HG03378 (cell line): ENCODE measurements around the gene MRGPRX4.
"Not testable (repeated sequence)": the region's sequence is repeated elsewhere in the genome, so short reads cannot be mapped to it uniquely, and the experiment has no call there.

ENCODE experiments used
- ATAC-seq: cut with Tn5 transposase; IDR thresholded peaks from one replicate; pipeline ENCODE4 v1.9.1; 2021; ENCODE audit warnings: mild to moderate bottlenecking, moderate library complexity; ENCODE audit not compliant: unreplicated experiment

MRGPRX4 gene

GRCh38 chr11:18172666-18173065 is at the start of gene MRGPRX4:
Gene MRGPRX4 (plus strand): TSS chr11:18172837. CDS start chr11:18173257, 420 bp downstream.
- ATAC-seq = no peak

GRCh38 chr11:18131115-18131514 is 41.5 kb upstream of the MRGPRX4 start:
- ATAC-seq = not testable (repeated sequence)

- ATAC-seq = no peak
These were observed 40.3 kb upstream of the MRGPRX4 start, which contains the start of gene MRGPRX3 for GRCh38 chr11:18132341-18132740. Gene MRGPRX3 (plus strand): TSS chr11:18132571. CDS start chr11:18137203, 4,632 bp downstream.

GRCh38 chr11:18135308-18135707 is 37.3 kb upstream of the MRGPRX4 start:
- no peak for ATAC-seq

GRCh38 chr11:18137186-18137800 is 35.3 kb upstream of the MRGPRX4 start:
- no peak for ATAC-seq

- ATAC-seq = no peak
These were observed 32.5 kb upstream of the MRGPRX4 start for GRCh38 chr11:18140145-18140544.

GRCh38 chr11:18144243-18144642 is 28.4 kb upstream of the MRGPRX4 start:
- no peak for ATAC-seq

GRCh38 chr11:18145025-18145424 is 27.6 kb upstream of the MRGPRX4 start:
- ATAC-seq = no peak

GRCh38 chr11:18145837-18146236 is 26.8 kb upstream of the MRGPRX4 start:
- ATAC-seq = no peak

- ATAC-seq = no peak
These were observed 21.1 kb upstream of the MRGPRX4 start for GRCh38 chr11:18151581-18151980.

GRCh38 chr11:18168372-18168771 is 4.3 kb upstream of the MRGPRX4 start:
- no peak for ATAC-seq

- no peak for ATAC-seq
These were observed 1.1 kb upstream of the MRGPRX4 start for GRCh38 chr11:18171377-18172000.

GRCh38 chr11:18173225-18173866 is 709 bp downstream of the MRGPRX4 start:
- ATAC-seq = no peak

GRCh38 chr11:18188796-18189195 is 16.2 kb downstream of the MRGPRX4 start:
- no peak for ATAC-seq

GRCh38 chr11:18189476-18190245 is 17.0 kb downstream of the MRGPRX4 start:
- not testable (repeated sequence) for ATAC-seq

- no peak for ATAC-seq
These were observed 18.7 kb downstream of the MRGPRX4 start for GRCh38 chr11:18191376-18191775.

- ATAC-seq = no peak
These were observed 20.4 kb downstream of the MRGPRX4 start for GRCh38 chr11:18193010-18193409.

GRCh38 chr11:18196532-18196931 is 23.9 kb downstream of the MRGPRX4 start:
- no peak for ATAC-seq

GRCh38 chr11:18197738-18198137 is 25.1 kb downstream of the MRGPRX4 start:
- not testable (repeated sequence) for ATAC-seq

- no peak for ATAC-seq
These were observed 31.1 kb downstream of the MRGPRX4 start for GRCh38 chr11:18203723-18204122.

- no peak for ATAC-seq
These were observed 31.6 kb downstream of the MRGPRX4 start for GRCh38 chr11:18204220-18204619.
